Spleen (tissue), 11 donors: ENCODE results near the gene HOXB4. TPM values are rescaled to one million over a fixed set of nuclear protein-coding genes. Genes with fewer than 3 reads are reported as not detected.

Experiments used
- DNase-seq: peaks from one replicate; pipeline ENCODE4 v3.0.0-alpha.2; 2020
- H3K27ac ChIP-seq, 8 donors: fragments of 200-600 bp; sonication (generic) in 7 of 8; 1 replicate in 4 of 8; 2 replicates in 4 of 8; pipeline versions ENCODE4 v1.5.0 to v1.8.0; 2016 to 2021; ENCODE audit warnings: inconsistent platforms in 4 of 8, mild to moderate bottlenecking in 4 of 8, moderate library complexity in 1 of 8
- H3K27me3 ChIP-seq, 7 donors: fragments of 200-600 bp; sonication (generic) in 6 of 7; replicated peaks in 1 of 7; 1 replicate in 4 of 7; 2 replicates in 3 of 7; pipeline versions ENCODE4 v1.5.0 to v1.8.0; 2016 to 2021; ENCODE audit warnings: inconsistent platforms in 3 of 7, mild to moderate bottlenecking in 1 of 7
- H3K36me3 ChIP-seq, 6 donors: fragments of 200-600 bp; sonication (generic) in 5 of 6; 1 replicate in 4 of 6; 2 replicates in 2 of 6; pipeline versions ENCODE4 v1.5.0 to v1.8.0; 2016 to 2021; ENCODE audit warnings: inconsistent platforms in 2 of 6
- H3K4me1 ChIP-seq, 6 donors: fragments of 200-600 bp; sonication (generic) in 5 of 6; 1 replicate in 3 of 6; 2 replicates in 3 of 6; pipeline versions ENCODE4 v1.5.0 to v1.8.0; 2016 to 2021; ENCODE audit warnings: inconsistent platforms in 3 of 6
- H3K4me3 ChIP-seq, 8 donors: fragments of 200-600 bp; sonication (generic) in 7 of 8; 1 replicate in 4 of 8; 2 replicates in 4 of 8; pipeline versions ENCODE4 v1.5.0 to v1.8.0; 2016 to 2021; ENCODE audit warnings: inconsistent platforms in 4 of 8, mild to moderate bottlenecking in 4 of 8, moderate library complexity in 2 of 8
- H3K9me3 ChIP-seq, 8 donors: fragments of 200-600 bp; sonication (generic) in 7 of 8; 1 replicate in 4 of 8; 2 replicates in 4 of 8; pipeline versions ENCODE4 v1.5.0 to v1.8.0; 2016 to 2021; ENCODE audit warnings: inconsistent platforms in 4 of 8
- POLR2A ChIP-seq, 3 donors: fragments of 450-650 bp; IDR thresholded peaks; one replicate each; pipeline ENCODE4 v1.5.1; 2017; ENCODE audit warnings: antibody characterized with exemption in 3 of 3, mild to moderate bottlenecking in 1 of 3
- POLR2AphosphoS5 ChIP-seq, 3 donors: sonication (generic); formaldehyde crosslinking; IDR thresholded peaks; one replicate each; pipeline ENCODE4 v1.5.1; 2017; ENCODE audit warnings: antibody characterized with exemption in 3 of 3
- WGBS, 5 donors: extraction: QIAGEN DNeasy Blood & Tissue Kit in 3 of 5; methylation state at CpG; one replicate each; pipeline versions ENCODE4 v1.1.5 to v1.1.7; 2013 to 2018; 5-methylcytosine and 5-hydroxymethylcytosine counted together
- intact Hi-C: fragments of 100-400 bp; cut with DNase I; formaldehyde crosslinking; loops from one replicate; pipeline ENCODE4 v1.15.0; 2023; ENCODE audit warnings: low total_unique reads
- polyA plus RNA-seq, 3 donors: library from polyadenylated mRNA; stranded (reverse); fragments of 200-250 nt; gene quantifications; one replicate each; pipeline ENCODE4 v1.2.1, GENCODE V29; 2013
- total RNA-seq, 7 donors: library from RNA; depleted of rRNA in 3 of 7; stranded (reverse); fragments of >200 nt in 3 of 7; fragmentation: NEBNext Ultra II Directional in 4 of 7; extraction: Animal tissue kit (Norgen Biotek cat#: 25700) in 4 of 7; gene quantifications; one replicate each; pipeline versions ENCODE4 v1.1.0 to v1.2.1, GENCODE V29; 2016 to 2021
- TF ChIP-seq, protein P1 (sequence below), 11 experiments: fragments of 200-600 bp in 7 of 11; fragments of 450-650 bp in 4 of 11; sonication (generic) in 4 of 11; IDR thresholded peaks in 8 of 11; conservative IDR thresholded peaks in 3 of 11; 1 replicate in 7 of 11; 2 replicates in 4 of 11; pipeline versions ENCODE4 v1.4.0 to v1.8.0; 2016 to 2021; ENCODE audit warnings: antibody characterized with exemption in 11 of 11, inconsistent platforms in 4 of 11, mild to moderate bottlenecking in 1 of 11
- donor health status: healthy with polysubstance abuse.
- donor health status: DM: no; HTN: no; CAD: no; lungs with moderate emphysema.
- donor health status: DM: no; HTN: no; CAD: no.
- donor health status: Bipolar disorder and iron deficiency.
- donor health status: healthy.
- donor health status: DM: no; HTN: no; CAD: no.
- donor health status: DM: yes; HTN: yes; CAD: no.

Gene HOXB4
- total and polyA plus RNA-seq, 10 donors, result 1.9 to 6.4 (median 2.7) TPM

DNA sequence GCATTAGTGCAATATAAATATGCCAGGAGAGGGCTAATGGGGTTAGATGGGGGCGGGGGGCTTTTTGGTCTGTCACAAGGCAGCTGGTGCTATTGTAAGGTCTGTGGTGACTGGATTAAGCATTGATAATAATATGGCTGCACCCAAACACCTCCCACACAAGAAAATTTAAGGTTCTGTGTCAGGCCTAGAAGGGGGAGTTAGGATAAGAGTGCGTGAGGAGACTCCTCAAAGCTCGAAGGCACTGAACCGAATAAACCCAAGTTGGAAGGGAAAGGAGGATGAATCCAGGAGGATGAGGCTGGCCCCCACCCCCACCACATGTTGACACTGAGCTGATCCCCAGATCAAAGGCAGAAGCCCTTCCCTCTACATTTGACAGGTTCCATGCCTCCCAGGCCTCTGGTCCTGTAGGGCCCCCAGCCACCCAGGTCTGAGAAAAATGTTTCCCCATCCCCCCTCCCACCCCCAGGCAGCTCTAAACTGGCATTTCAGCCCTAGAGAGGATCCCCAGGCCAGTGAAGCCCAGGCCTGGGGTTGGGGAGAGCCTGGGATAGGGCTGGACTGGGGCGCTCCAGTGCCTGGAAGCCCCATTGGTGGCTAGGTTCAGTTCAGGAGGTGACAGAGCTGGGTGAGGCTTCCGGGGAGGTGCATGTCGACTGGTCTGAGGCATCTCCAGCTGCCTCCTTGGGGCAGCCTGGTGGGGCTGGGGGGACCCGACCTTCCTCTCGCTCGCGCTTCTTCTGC lies 49.0 kb downstream of the HOXB4 start:
- TF ChIP-seq POLR2AphosphoS5 (IDR thresholded peaks at IDR 0.05), result no peak
- TF ChIP-seq, protein P1, sequence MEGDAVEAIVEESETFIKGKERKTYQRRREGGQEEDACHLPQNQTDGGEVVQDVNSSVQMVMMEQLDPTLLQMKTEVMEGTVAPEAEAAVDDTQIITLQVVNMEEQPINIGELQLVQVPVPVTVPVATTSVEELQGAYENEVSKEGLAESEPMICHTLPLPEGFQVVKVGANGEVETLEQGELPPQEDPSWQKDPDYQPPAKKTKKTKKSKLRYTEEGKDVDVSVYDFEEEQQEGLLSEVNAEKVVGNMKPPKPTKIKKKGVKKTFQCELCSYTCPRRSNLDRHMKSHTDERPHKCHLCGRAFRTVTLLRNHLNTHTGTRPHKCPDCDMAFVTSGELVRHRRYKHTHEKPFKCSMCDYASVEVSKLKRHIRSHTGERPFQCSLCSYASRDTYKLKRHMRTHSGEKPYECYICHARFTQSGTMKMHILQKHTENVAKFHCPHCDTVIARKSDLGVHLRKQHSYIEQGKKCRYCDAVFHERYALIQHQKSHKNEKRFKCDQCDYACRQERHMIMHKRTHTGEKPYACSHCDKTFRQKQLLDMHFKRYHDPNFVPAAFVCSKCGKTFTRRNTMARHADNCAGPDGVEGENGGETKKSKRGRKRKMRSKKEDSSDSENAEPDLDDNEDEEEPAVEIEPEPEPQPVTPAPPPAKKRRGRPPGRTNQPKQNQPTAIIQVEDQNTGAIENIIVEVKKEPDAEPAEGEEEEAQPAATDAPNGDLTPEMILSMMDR (IDR thresholded peaks at IDR 0.05 in 8 of 11, conservative IDR thresholded peaks at IDR 0.05 in 3 of 11), result no peak

DNA sequence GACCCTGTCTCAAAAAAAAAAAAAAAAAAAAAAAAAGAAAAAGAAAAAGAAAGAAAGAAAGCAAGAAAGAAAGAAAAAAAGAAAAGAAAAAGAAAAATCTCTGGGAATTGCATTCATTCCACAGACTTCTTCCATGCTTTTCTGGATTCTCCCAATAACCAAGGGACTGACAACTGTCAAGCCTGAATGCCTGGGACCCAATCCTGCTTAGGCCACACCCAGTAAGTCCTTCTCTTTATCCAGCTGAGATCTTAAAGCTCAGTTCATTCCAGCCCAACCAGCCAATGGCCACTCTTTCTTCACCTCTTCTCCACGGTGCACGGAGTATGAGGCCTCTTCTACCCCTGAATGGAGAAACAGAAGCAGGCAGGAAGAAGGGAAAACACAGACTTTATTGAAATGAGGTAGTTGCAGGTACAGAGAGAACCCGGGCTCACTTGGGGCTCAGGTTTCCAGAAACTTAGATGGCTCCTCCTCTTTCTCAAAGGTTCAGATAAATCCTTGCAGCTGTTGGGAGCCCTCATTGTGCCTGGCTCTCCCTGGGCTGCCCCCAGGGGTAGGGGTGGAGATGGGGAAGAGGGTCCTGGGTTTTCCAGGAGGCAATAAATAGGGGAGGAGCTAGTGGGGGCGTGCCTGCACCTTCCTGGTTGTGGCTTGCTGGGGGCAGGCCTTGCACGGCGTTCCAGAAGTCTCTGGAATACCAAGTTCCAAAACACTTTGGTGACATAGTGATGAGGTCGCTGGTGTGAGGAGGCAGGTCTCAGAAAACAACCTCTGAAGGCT lies 49.8 kb downstream of the HOXB4 start:
- WGBS, 5 donors, result 61 to 82% (median 79%) methylated on average over 7 of the region's 7 CpGs
- no peaks in the 10 kb centered on the region for H3K36me3 ChIP-seq
- H3K9me3 ChIP-seq, result no peaks in the 10 kb centered on the region
- no peak for TF ChIP-seq POLR2A (IDR thresholded peaks at IDR 0.05)
- TF ChIP-seq POLR2AphosphoS5 (IDR thresholded peaks at IDR 0.05), result no peak
- TF ChIP-seq, protein P1 (IDR thresholded peaks at IDR 0.05 in 8 of 11, conservative IDR thresholded peaks at IDR 0.05 in 3 of 11), result no peak
- intact Hi-C loops, result no loop called here
- no peak for DNase-seq
- H3K27ac ChIP-seq, result no peak overlapping the region
- peaks cover 0 to 56% (median 25%) of the 10 kb centered on the region in 7 donors for H3K27me3 ChIP-seq
- H3K4me3 ChIP-seq, result no peak overlapping the region
- peaks cover 0 to 15% (median 8%) of the 10 kb centered on the region in 6 donors for H3K4me1 ChIP-seq

More for the DNA sequence above, 49.0 kb downstream of the HOXB4 start:
- Histone ChIP-seq H3K36me3 (no peaks in the 10 kb centered on the region), H3K9me3 (no peaks in the 10 kb centered on the region), H3K27me3 (peaks cover 0 to 51% (median 25%) of the 10 kb centered on the region in 7 donors), H3K27ac (no peak overlapping the region), H3K4me1 (peaks cover 0 to 15% (median 8%) of the 10 kb centered on the region in 6 donors), H3K4me3 (no peak overlapping the region)
- WGBS, 5 donors, result 86 to 97% (median 94%) methylated on average over 9 to 11 of the region's 11 CpGs
- intact Hi-C loops, result no loop called here
- no peak for DNase-seq

DNA sequence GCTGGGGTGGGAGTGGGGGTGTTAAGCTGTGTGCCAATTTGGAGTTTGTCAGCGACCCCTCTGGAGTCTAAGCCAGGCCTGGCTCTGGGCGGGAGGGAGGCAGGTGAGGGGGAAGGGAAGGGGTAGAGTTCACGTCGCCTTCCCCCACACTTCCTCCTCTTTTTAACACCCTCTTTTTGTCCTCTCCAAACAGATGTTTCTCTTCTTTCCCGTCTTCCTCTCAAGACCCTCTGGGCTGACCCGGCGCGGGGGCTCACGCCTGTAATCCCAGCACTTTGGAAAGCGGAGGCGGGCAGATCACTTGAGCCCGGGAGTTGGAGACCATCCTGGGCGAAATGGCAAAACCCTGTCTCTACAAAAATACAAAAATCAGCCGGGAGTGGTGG lies 50.6 kb downstream of the HOXB4 start:
- WGBS, 5 donors, result 51 to 70% (median 66%) methylated on average over 14 of the region's 14 CpGs
- peaks cover 0 to 61% (median 25%) of the 10 kb centered on the region in 7 donors for H3K27me3 ChIP-seq
- intact Hi-C loops, result no loop called here
- TF ChIP-seq, protein P1 (IDR thresholded peaks at IDR 0.05 in 8 of 11, conservative IDR thresholded peaks at IDR 0.05 in 3 of 11), result no peak
- TF ChIP-seq POLR2AphosphoS5 (IDR thresholded peaks at IDR 0.05) (peak in 1 of 3 donors; percentile 7), POLR2A (IDR thresholded peaks at IDR 0.05) (no peak)
- H3K36me3 ChIP-seq, result no peaks in the 10 kb centered on the region
- no peak for DNase-seq
- peak overlapping the region in 1 of 8 donors; percentile 31 for H3K4me3 ChIP-seq
- H3K4me1 ChIP-seq, result peaks cover 0 to 15% (median 8%) of the 10 kb centered on the region in 6 donors
- H3K9me3 ChIP-seq, result no peaks in the 10 kb centered on the region
- peak overlapping the region in 1 of 8 donors; percentile 22 for H3K27ac ChIP-seq
